B cell (primary cell): Measurements from ENCODE around the gene CMTM8. TPM values are rescaled to one million over a fixed set of nuclear protein-coding genes. Genes with fewer than 3 reads are reported as not detected.

Experiments used
- ATAC-seq: fragments of 200-7000 bp; cut with Tn5 transposase; one replicate; pipeline ENCODE4 v1.10.0; 2021; ENCODE audit warnings: low read depth, mild to moderate bottlenecking, moderate number of reproducible peaks, moderate library complexity
- CTCF ChIA-PET: fragments of 350-600 bp; sonication (Branson Sonifier 250); formaldehyde crosslinking; loops from one replicate; lab custom pipeline; 2021; ENCODE audit warnings: antibody characterized with exemption, inconsistent platforms; lab: Charles Lee
- POLR2A ChIA-PET: fragments of 350-600 bp; sonication (Branson Sonifier 250); formaldehyde crosslinking; loops from one replicate; lab custom pipeline; 2021; ENCODE audit warnings: antibody characterized with exemption; lab: Charles Lee
- DNase-seq: peaks from one replicate; pipeline ENCODE4 v3.0.0; 2013
- H2AFZ ChIP-seq: 2 replicates; pipeline ENCODE4 v1.6.1; 2012; ENCODE audit warnings: mild to moderate bottlenecking, low read depth, low read length; ENCODE audit not compliant: insufficient read depth, poor library complexity, severe bottlenecking
- H3K27ac ChIP-seq, 2 donors: 1 replicate in 1 of 2; 2 replicates in 1 of 2; pipeline ENCODE4 v1.5.1; 2012 to 2013; ENCODE audit warnings: low read length in 2 of 2, mild to moderate bottlenecking in 2 of 2, moderate library complexity in 1 of 2
- H3K27me3 ChIP-seq, 4 experiments: fragments of 200-600 bp in 1 of 4; sonication (generic) in 1 of 4; replicated peaks in 1 of 4; 1 replicate in 2 of 4; 2 replicates in 2 of 4; pipeline versions ENCODE4 v1.6.1 to v1.7.0; 2013 to 2016; ENCODE audit warnings: low read length in 3 of 4, mild to moderate bottlenecking in 2 of 4, mixed read lengths in 1 of 4, moderate library complexity in 1 of 4; ENCODE audit not compliant: insufficient read depth in 4 of 4, control insufficient read depth in 3 of 4; ENCODE audit errors: control extremely low read depth in 1 of 4
- H3K36me3 ChIP-seq, 2 experiments: replicated peaks in 1 of 2; 1 replicate in 1 of 2; 2 replicates in 1 of 2; pipeline versions ENCODE4 v1.6.1 to v1.7.1; 2013; ENCODE audit warnings: low read length in 1 of 2; ENCODE audit not compliant: insufficient read depth in 2 of 2, control insufficient read depth in 1 of 2; ENCODE audit errors: control extremely low read depth in 1 of 2, extremely low read depth in 1 of 2
- H3K4me1 ChIP-seq, 2 donors: fragments of 200-600 bp in 1 of 2; sonication (generic) in 1 of 2; 1 replicate in 1 of 2; 2 replicates in 1 of 2; pipeline versions ENCODE4 v1.5.1 to v1.6.1; 2013 to 2017; ENCODE audit warnings: low read length in 2 of 2; ENCODE audit not compliant: control insufficient read depth in 2 of 2, insufficient read depth in 2 of 2
- H3K4me2 ChIP-seq: replicated peaks from 2 replicates; pipeline ENCODE3; 2012; ENCODE audit warnings: mild to moderate bottlenecking, low read depth, low read length; ENCODE audit not compliant: poor library complexity, severe bottlenecking
- H3K4me3 ChIP-seq, 5 experiments: fragments of 200-600 bp in 1 of 5; sonication (generic) in 1 of 5; 1 replicate in 3 of 5; 2 replicates in 2 of 5; pipeline versions ENCODE4 v1.5.1 to v1.7.0; 2011 to 2016; ENCODE audit warnings: low read length in 4 of 5, mild to moderate bottlenecking in 4 of 5, low read depth in 2 of 5, control low read depth in 1 of 5, moderate library complexity in 1 of 5; ENCODE audit not compliant: insufficient read depth in 1 of 5; ENCODE audit errors: control extremely low read depth in 1 of 5, extremely low read depth in 1 of 5
- H3K79me2 ChIP-seq: fragments of 200-600 bp; sonication (generic); one replicate; pipeline ENCODE4 v1.6.0; 2016; ENCODE audit warnings: low read length; ENCODE audit not compliant: control insufficient read depth, insufficient read depth
- H3K9ac ChIP-seq: fragments of 200-600 bp; sonication (generic); 2 replicates; pipeline ENCODE4 v1.6.1; 2017; ENCODE audit warnings: mild to moderate bottlenecking, low read length, moderate library complexity
- H3K9me3 ChIP-seq, 3 donors: one replicate each; pipeline versions ENCODE4 v1.6.1 to v1.7.1; 2013; ENCODE audit warnings: low read length in 2 of 3; ENCODE audit not compliant: control insufficient read depth in 2 of 3, insufficient read depth in 1 of 3; ENCODE audit errors: control extremely low read depth in 1 of 3
- H4K20me1 ChIP-seq: 2 replicates; pipeline ENCODE4 v1.6.0; 2012; ENCODE audit warnings: mild to moderate bottlenecking, low read length; ENCODE audit not compliant: insufficient read depth, control insufficient read depth, poor library complexity, severe bottlenecking
- H3K27ac Mint-ChIP-seq: one replicate; pipeline ENCODE4 v1.8.0; 2021; ENCODE audit warnings: mixed read lengths
- H3K27me3 Mint-ChIP-seq: one replicate; pipeline ENCODE4 v1.8.0; 2021; ENCODE audit warnings: mixed read lengths
- H3K4me1 Mint-ChIP-seq: one replicate; pipeline ENCODE4 v1.8.0; 2021; ENCODE audit warnings: mixed read lengths
- H3K4me3 Mint-ChIP-seq: one replicate; pipeline ENCODE4 v1.8.0; 2021; ENCODE audit warnings: mixed read lengths
- H3K9me3 Mint-ChIP-seq: one replicate; pipeline ENCODE4 v1.8.0; 2022; ENCODE audit warnings: mixed read lengths; ENCODE audit not compliant: insufficient read depth
- EZH2 ChIP-seq: IDR thresholded peaks from 2 replicates; pipeline ENCODE4 v1.6.1; 2012; ENCODE audit warnings: borderline replicate concordance, low read depth, mild to moderate bottlenecking, moderate library complexity, low read length; ENCODE audit not compliant: insufficient read depth, poor library complexity, severe bottlenecking
- WGBS: methylation state at CpG from one replicate; pipeline ENCODE4 v1.1.5; 2013; ENCODE audit warnings: missing lambda C conversion rate; ENCODE audit not compliant: insufficient coverage; 5-methylcytosine and 5-hydroxymethylcytosine counted together
- intact Hi-C: fragments of 100-400 bp; cut with micrococcal nuclease; formaldehyde crosslinking; loops from one replicate; pipeline ENCODE4 v1.10.0; 2022
- polyA plus RNA-seq: library from polyadenylated mRNA; depleted of rRNA; stranded (reverse); fragments of >200 nt; gene quantifications from 2 replicates; pipeline ENCODE4 v1.2.3, GENCODE V29; 2012
- total RNA-seq, 2 donors: library from RNA; stranded (reverse); fragments of 120-200 nt in 1 of 2; gene quantifications; 1 replicate in 1 of 2; 2 replicates in 1 of 2; pipeline versions ENCODE4 v1.2.3 to v1.2.4, GENCODE V29; 2013 to 2022
- TF ChIP-seq, protein P1 (sequence below): fragments of 200-600 bp; IDR thresholded peaks from one replicate; pipeline ENCODE4 v1.8.0; 2022; ENCODE audit warnings: antibody characterized with exemption, mild to moderate bottlenecking

Gene CMTM8
- total and polyA plus RNA-seq, 2 donors (not counting 1 experiment from before 2014, with no cell fraction given) = 0.25 to 0.28 TPM

DNA sequence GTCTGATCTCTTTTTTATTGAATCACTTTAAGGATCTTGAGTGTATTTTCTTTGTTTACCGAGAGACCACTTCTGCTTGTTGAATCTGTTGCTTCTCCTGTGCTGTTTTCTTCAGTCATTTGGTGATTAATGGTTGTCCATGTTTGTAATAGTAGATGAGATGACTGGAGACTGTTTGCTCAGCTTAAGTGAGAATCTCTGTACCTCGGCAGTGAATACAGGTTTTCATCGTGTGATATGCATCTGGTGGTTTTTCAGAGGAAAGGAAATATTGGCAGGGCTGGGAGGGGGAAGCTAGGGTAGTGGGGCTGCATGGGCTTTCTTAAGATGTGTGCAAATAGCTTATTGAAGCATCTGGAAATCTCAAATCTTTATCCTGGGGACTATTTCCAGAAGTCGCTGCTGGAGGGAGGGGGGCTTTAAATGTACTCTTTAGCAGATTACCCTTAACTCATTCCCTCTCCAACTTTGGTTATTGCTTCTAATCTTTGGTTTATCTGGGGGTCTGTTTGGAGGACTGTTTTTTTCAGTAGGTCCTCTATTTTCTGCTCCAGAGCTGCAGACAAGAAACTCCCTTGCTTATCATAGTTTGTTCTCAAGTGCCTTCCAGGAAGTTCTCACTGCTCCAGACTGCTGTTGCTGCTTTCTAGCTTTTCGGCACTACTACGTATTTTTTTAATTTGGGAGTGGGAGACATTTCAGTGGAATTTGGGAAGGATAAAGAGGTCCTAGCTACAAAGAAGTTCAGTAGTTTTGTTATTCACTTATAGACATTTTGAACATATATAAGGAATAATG lies 19.4 kb downstream of the CMTM8 start:
- Histone ChIP-seq H3K27ac (no peak overlapping the region), H4K20me1 (no peaks in the 10 kb centered on the region), H3K4me3 (no peak overlapping the region), H2AFZ (no peak overlapping the region), H3K9me3 (peaks cover 0 to 4% (median 1%) of the 10 kb centered on the region in 3 donors), H3K36me3 (no peaks in the 10 kb centered on the region), H3K4me2 (no peak overlapping the region), H3K27me3 (peaks cover 0 to 6% (median under 1%) of the 10 kb centered on the region in 4 experiments), H3K9ac (no peak overlapping the region), H3K79me2 (no peaks in the 10 kb centered on the region), H3K4me1 (no peaks in the 10 kb centered on the region)
- Mint-ChIP-seq H3K27ac (no peak overlapping the region), H3K4me1 (no peaks in the 10 kb centered on the region), H3K27me3 (peaks cover 31% of the 10 kb centered on the region), H3K4me3 (no peak overlapping the region), H3K9me3 (peaks cover 2% of the 10 kb centered on the region)
- no peak for TF ChIP-seq EZH2
- TF ChIP-seq, protein P1, sequence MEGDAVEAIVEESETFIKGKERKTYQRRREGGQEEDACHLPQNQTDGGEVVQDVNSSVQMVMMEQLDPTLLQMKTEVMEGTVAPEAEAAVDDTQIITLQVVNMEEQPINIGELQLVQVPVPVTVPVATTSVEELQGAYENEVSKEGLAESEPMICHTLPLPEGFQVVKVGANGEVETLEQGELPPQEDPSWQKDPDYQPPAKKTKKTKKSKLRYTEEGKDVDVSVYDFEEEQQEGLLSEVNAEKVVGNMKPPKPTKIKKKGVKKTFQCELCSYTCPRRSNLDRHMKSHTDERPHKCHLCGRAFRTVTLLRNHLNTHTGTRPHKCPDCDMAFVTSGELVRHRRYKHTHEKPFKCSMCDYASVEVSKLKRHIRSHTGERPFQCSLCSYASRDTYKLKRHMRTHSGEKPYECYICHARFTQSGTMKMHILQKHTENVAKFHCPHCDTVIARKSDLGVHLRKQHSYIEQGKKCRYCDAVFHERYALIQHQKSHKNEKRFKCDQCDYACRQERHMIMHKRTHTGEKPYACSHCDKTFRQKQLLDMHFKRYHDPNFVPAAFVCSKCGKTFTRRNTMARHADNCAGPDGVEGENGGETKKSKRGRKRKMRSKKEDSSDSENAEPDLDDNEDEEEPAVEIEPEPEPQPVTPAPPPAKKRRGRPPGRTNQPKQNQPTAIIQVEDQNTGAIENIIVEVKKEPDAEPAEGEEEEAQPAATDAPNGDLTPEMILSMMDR = no peak
- POLR2A ChIA-PET = no interaction called here
- CTCF ChIA-PET = no interaction called here
- ATAC-seq (no peak), DNase-seq (no peak)
- 100% methylated on average over 1 of the region's 6 CpGs for WGBS
- intact Hi-C loops = no loop called here

DNA sequence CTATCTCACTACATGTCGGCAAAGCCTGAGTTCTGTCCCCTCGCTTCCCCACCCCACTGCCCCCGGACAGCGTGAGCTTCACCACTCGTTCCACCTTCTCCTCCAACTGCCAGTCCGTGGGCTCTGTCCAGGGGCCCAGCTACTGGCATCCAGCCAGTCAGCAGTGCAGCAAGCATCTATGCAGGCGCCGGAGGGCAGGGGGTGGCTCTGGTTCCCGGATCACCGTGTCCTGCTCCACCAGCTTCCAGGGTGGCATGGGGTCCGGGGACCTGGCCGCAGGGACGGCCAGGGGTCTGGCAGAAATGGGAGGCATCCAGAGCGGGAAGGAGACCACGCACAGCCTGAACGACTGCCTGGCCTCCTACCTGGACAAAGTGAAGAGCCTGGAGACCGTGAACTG lies 20.4 kb downstream of the CMTM8 start:
- WGBS = 96% methylated on average over 17 of the region's 17 CpGs
- peaks cover 0 to 6% (median under 1%) of the 10 kb centered on the region in 4 experiments for H3K27me3 ChIP-seq
- no peaks in the 10 kb centered on the region for H3K4me1 Mint-ChIP-seq
- H3K4me1 ChIP-seq = no peaks in the 10 kb centered on the region
- no peaks in the 10 kb centered on the region for H4K20me1 ChIP-seq
- H3K4me3 Mint-ChIP-seq = no peak overlapping the region
- H3K4me3 ChIP-seq = no peak overlapping the region
- no peak overlapping the region for H2AFZ ChIP-seq
- ATAC-seq (no peak), DNase-seq (no peak)
- POLR2A ChIA-PET = no interaction called here
- TF ChIP-seq, protein P1 = no peak
- no peak for TF ChIP-seq EZH2
- peaks cover 2% of the 10 kb centered on the region for H3K9me3 Mint-ChIP-seq
- H3K27ac ChIP-seq = no peak overlapping the region
- peaks cover 0 to 2% (median 1%) of the 10 kb centered on the region in 3 donors for H3K9me3 ChIP-seq
- H3K4me2 ChIP-seq = no peak overlapping the region
- no peak overlapping the region for H3K9ac ChIP-seq
- no peaks in the 10 kb centered on the region for H3K36me3 ChIP-seq
- H3K79me2 ChIP-seq = no peaks in the 10 kb centered on the region
- no peak overlapping the region for H3K27ac Mint-ChIP-seq
- H3K27me3 Mint-ChIP-seq = peaks cover 31% of the 10 kb centered on the region
- CTCF ChIA-PET = no interaction called here
- intact Hi-C loops = no loop called here
